SJCRH30 (cell line): ENCODE results near the gene CD8B2. TPM values are rescaled to one million over a fixed set of nuclear protein-coding genes. Genes with fewer than 3 reads are reported as not detected.
"Not testable (repeated sequence)": the region's sequence is repeated elsewhere in the genome, so short reads cannot be mapped to it uniquely, and the experiment has no call there.

Experiments used
- DNase-seq, 2 experiments: peaks; one replicate each; pipeline ENCODE4 v3.0.0-alpha.2; 2015 to 2020
- H3K27ac ChIP-seq: fragments of 250-450 bp; sonication (Bioruptor Pico); 2 replicates; pipeline ENCODE4 v1.5.1; 2020; ENCODE audit warnings: mild to moderate bottlenecking, moderate library complexity
- H3K27me3 ChIP-seq: fragments of 250-450 bp; sonication (Bioruptor Pico); 2 replicates; pipeline ENCODE4 v1.5.1; 2020; ENCODE audit warnings: mild to moderate bottlenecking, moderate library complexity
- H3K36me3 ChIP-seq: fragments of 250-450 bp; sonication (Bioruptor Pico); 2 replicates; pipeline ENCODE4 v1.5.1; 2020; ENCODE audit warnings: mild to moderate bottlenecking, moderate library complexity
- H3K4me1 ChIP-seq: fragments of 250-450 bp; sonication (Bioruptor Pico); 2 replicates; pipeline ENCODE4 v1.5.1; 2020; ENCODE audit warnings: mild to moderate bottlenecking, moderate library complexity
- H3K4me3 ChIP-seq: fragments of 250-450 bp; sonication (Bioruptor Pico); 2 replicates; pipeline ENCODE4 v1.5.1; 2020; ENCODE audit warnings: mild to moderate bottlenecking, moderate library complexity
- H3K9me3 ChIP-seq: fragments of 250-450 bp; sonication (Bioruptor Pico); replicated peaks from 2 replicates; pipeline ENCODE4 v1.5.1; 2020; ENCODE audit warnings: mild to moderate bottlenecking, moderate library complexity
- total RNA-seq: library from RNA; depleted of rRNA; stranded (reverse); fragments of >200 nt; shearing (Covaris generic); gene quantifications from 2 replicates; pipeline ENCODE4 v1.2.3, GENCODE V29; 2014

Gene CD8B2
- total RNA-seq, 1 experiment from 2014 or later = not detected

DNA sequence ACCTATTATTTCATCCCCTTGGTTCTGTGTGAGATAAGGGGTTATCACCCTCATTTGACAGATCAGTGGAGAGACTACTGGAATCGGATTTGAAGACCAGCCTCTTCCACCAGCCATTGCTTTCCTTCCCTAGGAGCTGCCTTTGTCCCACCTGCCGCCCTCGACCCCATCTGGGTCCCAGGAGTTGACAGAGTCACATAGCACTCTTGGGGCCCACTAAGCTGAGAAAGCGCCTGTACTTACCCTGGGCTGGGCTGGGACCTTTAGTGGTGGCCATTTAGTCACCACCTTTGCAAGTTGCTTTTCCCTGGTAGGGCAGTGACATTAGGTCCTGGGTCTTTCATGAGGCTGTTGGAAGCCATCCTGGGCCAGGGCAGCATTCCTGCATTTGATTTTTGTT lies 17.6 kb downstream of the CD8B2 start:
- not testable (repeated sequence) for H3K36me3 ChIP-seq, DNase-seq, H3K27ac ChIP-seq, H3K4me3 ChIP-seq, H3K9me3 ChIP-seq, H3K27me3 ChIP-seq, H3K4me1 ChIP-seq

DNA sequence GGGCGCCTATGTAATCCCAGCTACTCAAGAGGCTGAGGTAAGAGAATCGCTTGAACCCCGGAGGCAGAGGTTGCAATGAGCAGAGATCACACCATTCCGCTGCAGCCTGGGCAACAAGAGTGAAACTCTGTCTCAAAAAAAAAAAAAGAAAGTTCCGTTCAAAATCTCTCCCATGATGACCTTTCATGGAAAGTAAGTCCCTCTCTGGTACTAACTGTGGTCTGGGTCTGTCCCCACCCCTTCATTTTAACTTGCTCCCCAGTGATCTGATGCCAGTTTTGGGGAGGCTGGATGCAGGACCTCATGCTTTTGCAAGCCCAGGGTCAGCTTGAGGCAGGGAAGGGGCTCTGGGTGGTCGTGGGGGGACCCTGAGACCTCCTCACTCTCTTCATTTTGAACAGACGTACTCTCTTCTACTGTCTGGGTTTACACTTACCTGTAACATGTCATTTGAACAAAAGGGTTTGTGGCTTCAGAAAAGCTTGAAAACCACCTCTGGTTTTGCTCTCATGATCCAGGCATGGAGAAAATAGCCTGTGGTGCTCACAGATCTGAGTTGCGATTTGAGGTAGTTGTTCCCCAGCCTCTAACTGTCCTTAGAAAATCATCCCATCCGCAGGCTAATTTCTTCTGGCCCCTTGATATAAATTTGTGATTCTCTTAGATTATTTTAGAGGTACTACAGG lies 19.0 kb downstream of the CD8B2 start:
- not testable (repeated sequence) for H3K36me3 ChIP-seq, H3K4me3 ChIP-seq, H3K4me1 ChIP-seq, DNase-seq, H3K9me3 ChIP-seq, H3K27me3 ChIP-seq, H3K27ac ChIP-seq

DNA sequence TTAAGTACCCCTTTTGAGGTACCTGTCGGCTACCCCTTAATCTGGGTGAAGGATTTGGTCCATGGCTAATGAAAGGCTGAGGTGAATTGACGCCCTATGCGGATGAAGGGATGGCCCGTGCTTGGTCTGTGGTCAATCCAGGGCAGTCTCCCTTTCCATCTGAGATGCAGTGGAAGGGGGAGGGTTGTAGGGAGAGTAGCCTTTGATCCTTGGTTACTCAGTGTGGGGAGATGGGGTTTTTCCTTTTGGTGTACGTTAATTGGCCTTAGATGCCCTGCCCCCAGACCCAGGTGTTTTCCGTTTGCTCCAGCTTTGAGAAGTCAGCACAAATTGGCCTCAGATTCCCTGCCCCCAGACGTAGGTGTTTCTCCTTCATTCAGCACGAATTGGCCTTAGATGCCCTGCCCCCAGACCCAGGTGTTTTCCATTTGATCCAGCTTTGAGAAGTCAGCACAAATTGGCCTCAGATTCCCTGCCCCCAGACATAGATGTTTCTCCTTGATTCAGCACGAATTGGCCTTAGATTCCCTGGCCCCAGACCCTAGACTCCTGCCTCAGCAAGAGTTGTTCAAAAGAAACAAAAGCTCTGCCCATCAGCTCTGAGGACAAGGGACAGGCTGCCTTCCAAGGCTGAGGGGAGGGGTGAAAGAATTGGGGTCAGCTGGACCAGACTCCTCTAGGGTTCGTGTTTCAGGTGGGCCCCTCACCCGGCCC lies 21.7 kb downstream of the CD8B2 start:
- H3K27ac ChIP-seq, H3K27me3 ChIP-seq, DNase-seq, H3K4me3 ChIP-seq, H3K36me3 ChIP-seq, H3K4me1 ChIP-seq, H3K9me3 ChIP-seq: not testable (repeated sequence)

DNA sequence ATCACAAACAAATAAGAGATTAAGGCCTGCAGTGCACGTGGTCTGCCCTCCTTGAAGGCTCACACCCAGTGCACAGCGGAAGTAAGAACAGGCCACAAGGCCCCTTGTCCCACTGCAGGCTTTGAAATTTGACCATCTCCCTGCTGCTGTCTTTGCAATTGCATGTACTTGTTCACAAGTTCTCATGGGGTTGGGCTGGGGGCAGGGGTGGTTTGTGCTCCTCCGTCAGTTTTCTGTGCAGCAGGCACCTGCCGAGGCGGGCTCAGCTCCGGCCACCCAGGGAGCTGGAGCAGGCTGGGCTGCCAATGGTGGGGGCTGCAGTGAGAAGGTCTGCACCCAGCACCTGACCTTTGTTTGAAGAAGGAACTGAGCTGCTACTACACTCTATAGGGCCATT lies 22.2 kb downstream of the CD8B2 start:
- H3K4me1 ChIP-seq, H3K27me3 ChIP-seq, H3K27ac ChIP-seq, H3K36me3 ChIP-seq, H3K4me3 ChIP-seq, H3K9me3 ChIP-seq: not testable (repeated sequence)
- peak in 1 of 2 experiments; percentile 10 for DNase-seq

- H3K27me3 ChIP-seq, DNase-seq, H3K36me3 ChIP-seq, H3K4me1 ChIP-seq, H3K4me3 ChIP-seq, H3K9me3 ChIP-seq, H3K27ac ChIP-seq: not testable (repeated sequence)
These were observed 23.6 kb downstream of the CD8B2 start for GRCh38 chr2:106510791-106511190.

DNA sequence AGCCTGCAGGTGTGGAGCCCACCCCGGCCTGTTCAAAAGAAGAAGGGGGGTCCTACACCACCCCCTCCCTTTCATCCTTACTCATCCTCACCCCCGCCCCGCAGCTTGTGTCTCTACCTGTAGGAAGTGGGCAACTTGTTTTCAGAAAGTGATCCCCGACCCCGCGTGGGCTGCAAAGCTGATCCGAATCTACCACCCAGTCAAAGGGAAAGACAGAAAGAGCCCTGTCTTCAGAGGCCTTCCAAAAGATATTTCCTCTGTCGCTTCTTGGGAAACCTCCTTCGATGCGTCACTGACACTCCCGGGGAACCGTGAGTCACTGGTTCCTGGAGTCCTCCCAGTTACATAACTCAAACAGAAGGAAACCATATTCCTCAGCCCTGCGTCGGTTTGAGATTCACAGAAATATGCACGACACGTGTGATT lies 24.3 kb downstream of the CD8B2 start:
- not testable (repeated sequence) for H3K36me3 ChIP-seq, DNase-seq, H3K9me3 ChIP-seq, H3K27ac ChIP-seq, H3K4me3 ChIP-seq, H3K4me1 ChIP-seq, H3K27me3 ChIP-seq

GRCh38 chr2:106511934-106512333 lies 24.8 kb downstream of the CD8B2 start:
- not testable (repeated sequence) for H3K4me1 ChIP-seq, H3K27ac ChIP-seq, H3K9me3 ChIP-seq, H3K27me3 ChIP-seq, DNase-seq, H3K36me3 ChIP-seq, H3K4me3 ChIP-seq

DNA sequence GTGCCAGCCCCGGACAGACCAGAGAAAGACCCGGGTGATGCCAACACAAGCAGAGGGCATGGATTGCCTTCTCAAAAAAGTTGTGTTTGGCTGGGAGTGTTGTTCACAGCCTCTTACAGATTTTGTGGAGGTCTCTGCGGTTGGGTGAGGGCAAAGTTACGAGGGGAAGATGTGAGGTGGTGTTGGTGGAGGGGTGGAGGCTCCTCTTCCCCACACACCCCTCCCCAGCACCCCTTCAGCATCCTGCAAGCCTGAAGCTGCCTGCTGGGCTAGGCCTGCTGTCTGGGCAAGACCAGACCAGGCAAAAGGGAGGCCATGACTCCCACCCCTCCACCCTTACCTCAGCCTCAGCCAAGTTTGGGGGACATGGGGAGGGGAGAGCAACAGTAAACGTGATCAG lies 26.2 kb downstream of the CD8B2 start:
- H3K27me3 ChIP-seq, H3K4me1 ChIP-seq, DNase-seq, H3K4me3 ChIP-seq, H3K36me3 ChIP-seq, H3K9me3 ChIP-seq, H3K27ac ChIP-seq: not testable (repeated sequence)

- not testable (repeated sequence) for H3K27ac ChIP-seq, H3K36me3 ChIP-seq, H3K27me3 ChIP-seq, H3K4me1 ChIP-seq, DNase-seq, H3K9me3 ChIP-seq, H3K4me3 ChIP-seq
These were observed 27.7 kb downstream of the CD8B2 start for GRCh38 chr2:106514827-106515226.

- DNase-seq = no peak
- Histone ChIP-seq H3K36me3 (no peaks in the 10 kb centered on the region), H3K27ac (no peak overlapping the region)
These were observed 29.3 kb downstream of the CD8B2 start for GRCh38 chr2:106516436-106516835.

GRCh38 chr2:106516864-106517263 lies 29.7 kb downstream of the CD8B2 start:
- H3K9me3 ChIP-seq = no peaks in the 10 kb centered on the region
- no peaks in the 10 kb centered on the region for H3K4me1 ChIP-seq
- H3K36me3 ChIP-seq = no peaks in the 10 kb centered on the region
- no peak overlapping the region for H3K27ac ChIP-seq
- DNase-seq = no peak
- H3K4me3 ChIP-seq = no peak overlapping the region
- H3K27me3 ChIP-seq = no peaks in the 10 kb centered on the region

More at GRCh38 chr2:106516436-106516835, 29.3 kb downstream of the CD8B2 start:
- H3K4me3 ChIP-seq = no peak overlapping the region
- H3K27me3 ChIP-seq = no peaks in the 10 kb centered on the region
- no peaks in the 10 kb centered on the region for H3K4me1 ChIP-seq
- H3K9me3 ChIP-seq = no peaks in the 10 kb centered on the region

GRCh38 chr2:106517329-106517728 lies 30.2 kb downstream of the CD8B2 start:
- Histone ChIP-seq H3K27me3 (no peaks in the 10 kb centered on the region), H3K36me3 (no peaks in the 10 kb centered on the region), H3K4me3 (no peak overlapping the region)

GRCh38 chr2:106519767-106520166 lies 32.6 kb downstream of the CD8B2 start:
- no peak for DNase-seq
- H3K9me3 ChIP-seq = no peaks in the 10 kb centered on the region
- H3K27me3 ChIP-seq = no peaks in the 10 kb centered on the region
- H3K4me1 ChIP-seq = no peaks in the 10 kb centered on the region
- no peak overlapping the region for H3K27ac ChIP-seq
- no peaks in the 10 kb centered on the region for H3K36me3 ChIP-seq
- H3K4me3 ChIP-seq = no peak overlapping the region

More at GRCh38 chr2:106517329-106517728, 30.2 kb downstream of the CD8B2 start:
- no peak overlapping the region for H3K27ac ChIP-seq
- DNase-seq = no peak
- no peaks in the 10 kb centered on the region for H3K9me3 ChIP-seq
- H3K4me1 ChIP-seq = no peaks in the 10 kb centered on the region

DNA sequence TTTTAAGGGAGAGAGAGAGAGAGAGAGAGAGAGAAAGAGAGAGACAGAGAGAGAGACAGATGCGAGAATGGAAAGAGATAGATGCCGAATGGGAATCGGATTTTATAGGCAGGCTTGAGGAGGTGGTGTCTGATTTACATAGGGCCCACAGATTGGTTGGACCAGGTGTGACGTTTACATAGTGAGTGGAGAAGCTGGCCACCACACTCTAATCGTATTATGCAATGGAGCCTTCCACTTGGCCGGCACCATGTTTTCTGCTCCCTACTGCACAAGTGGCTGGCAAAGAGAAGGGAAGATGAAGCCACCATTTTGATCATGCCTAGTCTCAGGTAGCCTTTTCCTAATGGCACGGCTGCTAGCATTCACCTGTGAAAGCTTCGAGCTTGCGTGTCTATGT lies 33.9 kb downstream of the CD8B2 start:
- Histone ChIP-seq H3K27me3 (no peaks in the 10 kb centered on the region), H3K4me3 (no peak overlapping the region), H3K9me3 (no peaks in the 10 kb centered on the region), H3K27ac (no peak overlapping the region), H3K4me1 (no peaks in the 10 kb centered on the region), H3K36me3 (no peaks in the 10 kb centered on the region)
- DNase-seq = no peak

- Histone ChIP-seq H3K4me1 (no peaks in the 10 kb centered on the region), H3K27me3 (no peaks in the 10 kb centered on the region), H3K27ac (no peak overlapping the region), H3K4me3 (no peak overlapping the region), H3K9me3 (no peaks in the 10 kb centered on the region), H3K36me3 (no peaks in the 10 kb centered on the region)
- no peak for DNase-seq
These were observed 37.0 kb downstream of the CD8B2 start for GRCh38 chr2:106523976-106524665.
